Skin epidermis (tissue), 12 donors: ENCODE measurements around the gene SEPTIN12.

ENCODE experiments used
- H3K27ac ChIP-seq, 21 experiments: fragments of 200-600 bp; sonication (generic) in 11 of 21; one replicate each; pipeline ENCODE4 v1.5.0; 2020; ENCODE audit warnings: mild to moderate bottlenecking in 3 of 21, inconsistent platforms in 2 of 21, moderate library complexity in 2 of 21
- H3K4me3 ChIP-seq, 7 experiments: fragments of 200-600 bp; sonication (generic) in 2 of 7; one replicate each; pipeline ENCODE4 v1.5.0; 2020; ENCODE audit warnings: inconsistent platforms in 2 of 7, mild to moderate bottlenecking in 2 of 7, moderate library complexity in 1 of 7

SEPTIN12 gene

DNA sequence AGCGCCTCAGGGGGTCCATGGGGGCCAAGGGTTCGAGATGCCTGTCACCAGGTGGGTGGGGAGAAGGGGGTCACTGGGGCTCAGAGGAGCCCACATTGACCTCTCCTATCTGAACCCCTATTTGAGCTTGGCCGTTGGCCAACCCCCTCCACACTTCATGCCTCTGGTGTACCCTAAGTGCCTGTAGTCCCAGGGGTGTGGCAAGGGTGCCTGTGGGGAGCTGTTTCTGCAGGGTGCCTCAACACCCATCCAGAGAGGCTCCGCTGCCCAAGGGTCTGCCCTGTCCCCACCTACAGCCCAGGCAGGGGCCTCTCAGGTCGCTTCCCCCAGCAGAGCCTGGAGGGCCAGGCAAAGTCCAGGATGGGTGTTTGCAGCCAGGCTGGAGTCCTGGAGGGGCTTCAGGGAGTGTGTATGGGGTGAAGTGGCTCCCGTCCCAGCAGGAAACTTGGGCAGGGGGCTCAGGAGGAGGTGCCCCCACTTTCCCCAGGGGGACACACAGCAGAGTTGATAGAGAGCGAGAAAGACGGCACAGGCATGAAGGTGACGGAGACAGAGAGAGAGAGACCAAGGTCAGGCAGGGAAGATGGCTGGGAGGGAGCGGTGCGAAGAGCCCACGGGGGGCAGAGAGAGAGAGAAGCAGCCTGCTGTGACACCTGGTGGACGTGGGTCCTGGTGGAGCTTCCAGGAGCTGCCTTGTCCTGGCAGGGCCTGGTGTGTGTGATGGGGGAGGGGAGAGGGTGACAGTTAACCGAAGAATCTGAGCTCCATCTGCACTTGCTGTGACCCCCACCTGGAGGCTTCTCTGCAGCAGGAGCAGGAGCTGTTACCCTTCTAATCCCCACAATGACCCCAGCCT, at the start of gene SEPTIN12:
SEPTIN12 (minus strand) TSS at position 719 of the 856 bp plus-strand sequence; CDS start at position 19, 700 bp downstream.
- no peak within 1 kb of the TSS for H3K4me3 ChIP-seq
- H3K27ac ChIP-seq: no peak within 1 kb of the TSS

DNA sequence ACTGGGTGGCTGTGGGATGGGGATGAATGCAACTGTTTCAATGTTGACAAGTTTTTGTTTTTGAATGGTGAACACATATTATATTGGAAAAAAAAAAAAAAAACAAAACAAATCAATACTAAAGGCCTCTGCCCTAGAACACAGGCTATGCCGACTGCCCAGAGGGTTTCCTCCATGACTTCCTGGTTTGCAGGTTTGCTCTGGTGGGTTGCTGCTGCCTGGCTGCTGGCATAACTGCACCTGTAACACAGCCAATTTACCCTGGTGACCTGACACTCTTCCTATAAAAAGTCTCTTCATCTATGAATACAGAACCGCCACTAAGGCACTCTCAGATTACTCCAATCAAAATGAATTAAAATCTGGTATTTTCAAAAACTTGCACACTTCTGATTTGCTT, 48.6 kb upstream of the SEPTIN12 start:
- H3K4me3 ChIP-seq: no peak overlapping the region
- no peak overlapping the region for H3K27ac ChIP-seq

- H3K27ac ChIP-seq: no peak overlapping the region
- H3K4me3 ChIP-seq: no peak overlapping the region
These were observed 45.4 kb upstream of the SEPTIN12 start for GRCh38 chr16:4833584-4833983.

DNA sequence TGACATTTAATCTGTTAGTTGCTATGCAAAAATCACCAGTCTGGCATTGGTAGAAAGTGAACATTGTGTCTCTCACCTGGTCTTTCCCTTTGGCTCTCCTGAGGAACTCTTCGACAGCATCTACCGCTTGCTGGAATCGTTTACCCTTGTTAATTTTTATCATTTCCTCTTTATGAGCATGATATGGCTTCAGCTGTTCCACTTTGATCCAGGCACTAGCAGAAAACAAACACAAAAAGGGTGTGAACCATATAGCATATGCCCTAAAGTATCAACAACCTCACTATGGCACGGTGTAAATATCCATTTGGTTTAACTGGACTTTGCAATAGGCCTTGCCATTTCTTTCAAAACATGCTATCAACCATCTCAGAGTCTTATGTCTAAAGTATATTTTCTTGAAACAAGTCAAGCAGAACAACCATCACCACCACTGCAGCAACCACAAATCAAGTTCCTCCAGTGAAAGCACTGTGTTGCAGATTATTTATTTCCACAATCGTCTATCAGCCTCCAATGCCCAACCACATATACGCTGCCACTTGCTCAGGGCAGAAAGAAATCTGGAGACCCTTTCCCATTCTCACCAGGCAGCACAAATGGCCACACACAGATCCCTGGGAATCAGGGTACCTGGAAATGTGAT, 44.7 kb upstream of the SEPTIN12 start:
- no peak overlapping the region for H3K4me3 ChIP-seq
- no peak overlapping the region for H3K27ac ChIP-seq

DNA sequence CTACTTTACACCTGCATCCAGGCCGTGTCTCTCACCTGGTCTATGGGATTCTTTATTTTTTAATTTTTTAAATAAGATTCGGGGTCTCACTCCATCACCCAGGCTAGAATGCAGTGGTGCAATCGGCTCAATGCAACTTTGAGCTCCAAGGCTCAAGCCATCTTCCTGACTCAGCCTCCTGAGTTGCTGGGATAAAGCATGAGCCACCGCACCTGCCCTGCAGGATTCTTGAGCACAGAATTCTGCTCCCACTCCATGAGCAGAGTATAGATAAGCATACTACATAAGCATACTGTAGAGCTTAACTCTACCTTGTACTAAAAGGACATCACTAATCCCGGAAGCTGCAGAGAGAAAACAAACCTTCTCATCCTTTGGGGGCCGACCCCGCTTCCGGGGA, 43.5 kb upstream of the SEPTIN12 start:
- H3K27ac ChIP-seq: no peak overlapping the region

DNA sequence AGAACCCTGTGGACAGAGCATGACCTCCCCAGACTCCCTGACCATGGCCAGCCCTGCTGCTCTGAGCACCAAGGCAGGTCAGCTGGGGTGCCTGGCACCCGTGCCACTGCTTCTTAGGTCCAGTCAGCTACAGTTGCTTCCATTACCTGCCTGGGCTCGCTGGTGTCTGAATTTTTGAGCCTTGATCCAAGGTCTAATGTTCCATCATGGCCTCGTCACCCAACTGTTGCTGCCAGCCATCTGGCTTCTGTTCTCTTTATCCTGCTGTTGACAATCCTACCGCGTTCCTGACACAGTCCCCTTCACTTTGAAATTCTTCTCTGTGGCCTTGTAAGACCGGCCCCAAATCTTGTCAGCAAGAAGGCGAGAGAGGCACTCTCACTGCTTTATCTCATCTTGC, 42.3 kb upstream of the SEPTIN12 start:
- Histone ChIP-seq H3K27ac (no peak overlapping the region), H3K4me3 (no peak overlapping the region)

More for the DNA sequence above, 43.5 kb upstream of the SEPTIN12 start:
- H3K4me3 ChIP-seq: no peak overlapping the region

- no peak overlapping the region for H3K27ac ChIP-seq
These were observed 40.6 kb upstream of the SEPTIN12 start for GRCh38 chr16:4828567-4829321.

GRCh38 chr16:4826980-4827379, 38.8 kb upstream of the SEPTIN12 start:
- Histone ChIP-seq H3K4me3 (no peak overlapping the region), H3K27ac (no peak overlapping the region)

More at GRCh38 chr16:4828567-4829321, 40.6 kb upstream of the SEPTIN12 start:
- no peak overlapping the region for H3K4me3 ChIP-seq

DNA sequence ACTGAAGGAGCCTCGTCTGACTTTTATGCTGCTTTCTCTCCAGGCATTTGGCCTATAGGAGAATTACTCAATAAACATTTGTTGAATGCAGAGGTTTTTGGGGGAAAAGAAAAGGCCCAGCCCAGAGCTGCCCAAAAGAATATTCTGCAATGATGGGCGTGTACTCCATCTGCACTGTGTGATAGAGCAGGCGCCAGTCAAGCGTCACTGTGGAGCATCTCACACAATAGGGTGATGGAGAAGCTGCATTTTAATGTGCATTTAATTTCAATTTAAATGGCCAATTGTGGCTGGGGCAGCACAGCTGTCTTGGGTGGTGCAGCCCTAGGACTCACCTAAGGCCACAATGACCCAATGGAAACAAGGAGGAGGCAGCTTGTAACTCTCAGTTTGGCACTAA, 38.4 kb upstream of the SEPTIN12 start:
- no peak overlapping the region for H3K27ac ChIP-seq

DNA sequence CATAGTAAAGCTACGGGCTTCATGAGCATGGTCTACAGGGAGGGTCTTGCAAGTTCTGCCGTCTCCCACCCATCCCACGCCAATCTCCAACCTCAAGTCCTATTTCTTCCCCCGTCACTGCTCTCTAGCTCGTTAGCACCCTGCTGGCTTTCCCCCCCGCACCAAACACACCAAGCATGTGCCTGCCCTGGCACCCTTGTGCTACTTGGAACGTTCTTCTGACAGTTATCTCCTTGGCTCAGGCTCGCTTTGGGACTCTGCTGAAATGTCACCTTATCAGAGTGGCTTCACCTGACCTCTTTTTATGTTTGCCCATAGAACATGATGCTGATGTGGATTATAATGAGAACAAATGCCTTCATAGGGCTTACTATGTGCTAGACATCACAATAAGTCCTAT, 37.1 kb upstream of the SEPTIN12 start:
- no peak overlapping the region for H3K27ac ChIP-seq
- no peak overlapping the region for H3K4me3 ChIP-seq

More for the DNA sequence above, 38.4 kb upstream of the SEPTIN12 start:
- no peak overlapping the region for H3K4me3 ChIP-seq

- no peak overlapping the region for H3K27ac ChIP-seq
- H3K4me3 ChIP-seq: no peak overlapping the region
These were observed 32.5 kb upstream of the SEPTIN12 start for GRCh38 chr16:4820652-4821051.

GRCh38 chr16:4814542-4815173, 26.5 kb upstream of the SEPTIN12 start:
- no peak overlapping the region for H3K4me3 ChIP-seq
- H3K27ac ChIP-seq: no peak overlapping the region

DNA sequence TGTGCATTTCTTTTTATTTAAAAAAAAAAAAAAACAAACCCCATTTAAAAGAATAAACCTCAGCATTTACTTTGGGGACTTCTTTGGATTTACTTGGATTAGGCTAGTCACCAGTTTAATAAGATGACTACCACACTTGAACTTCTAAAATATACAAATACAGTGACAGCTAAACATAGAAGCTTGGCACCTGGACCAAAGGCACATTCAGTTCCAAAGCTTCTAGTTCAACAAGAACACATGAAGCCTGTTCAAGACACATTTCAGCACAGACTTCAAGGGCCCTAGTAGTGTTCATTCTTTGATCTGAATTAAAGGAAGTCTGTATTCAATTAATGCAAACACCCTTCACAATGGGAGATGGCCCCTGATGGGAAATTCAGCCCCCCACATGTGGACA, 25.9 kb upstream of the SEPTIN12 start:
- no peak overlapping the region for H3K27ac ChIP-seq
- H3K4me3 ChIP-seq: no peak overlapping the region

DNA sequence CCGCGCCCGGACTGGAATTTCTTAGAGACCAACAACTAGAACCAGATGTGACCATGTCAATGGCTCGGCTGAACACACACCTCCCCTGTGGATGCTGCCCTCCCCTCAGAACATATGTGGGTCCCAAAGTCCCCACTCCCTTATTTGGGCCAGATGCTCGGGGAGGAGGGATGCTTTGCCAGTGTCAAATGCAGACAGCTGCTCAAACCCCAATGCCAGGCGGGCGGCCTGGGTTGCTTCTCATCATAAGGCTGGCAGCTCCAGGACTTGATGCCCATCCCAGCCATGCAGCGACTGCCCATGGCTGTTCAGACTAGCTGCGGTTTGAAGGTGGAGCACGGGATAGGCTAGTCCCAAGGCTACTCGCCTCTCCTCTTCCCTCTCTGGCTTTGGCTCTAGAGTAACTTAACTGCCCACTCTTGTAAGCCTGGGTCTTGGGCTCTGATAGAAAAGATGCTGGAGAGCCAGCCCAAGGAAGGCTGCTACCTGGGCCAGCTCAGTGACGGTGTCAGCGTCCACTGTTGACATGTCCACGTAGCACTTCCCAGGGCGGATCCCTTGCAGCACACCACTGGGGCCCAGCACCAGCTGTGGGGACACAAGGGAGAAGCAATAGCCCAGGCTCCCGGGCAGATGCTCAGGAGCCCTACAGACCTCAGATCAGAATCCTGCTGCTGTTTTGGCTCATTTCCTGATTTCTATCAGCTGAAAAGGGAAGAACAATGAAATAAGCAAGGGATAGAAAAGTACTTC, 25.3 kb upstream of the SEPTIN12 start:
- H3K4me3 ChIP-seq: no peak overlapping the region
- H3K27ac ChIP-seq: no peak overlapping the region

GRCh38 chr16:4811773-4812172, 23.6 kb upstream of the SEPTIN12 start:
- Histone ChIP-seq H3K27ac (no peak overlapping the region), H3K4me3 (no peak overlapping the region)

DNA sequence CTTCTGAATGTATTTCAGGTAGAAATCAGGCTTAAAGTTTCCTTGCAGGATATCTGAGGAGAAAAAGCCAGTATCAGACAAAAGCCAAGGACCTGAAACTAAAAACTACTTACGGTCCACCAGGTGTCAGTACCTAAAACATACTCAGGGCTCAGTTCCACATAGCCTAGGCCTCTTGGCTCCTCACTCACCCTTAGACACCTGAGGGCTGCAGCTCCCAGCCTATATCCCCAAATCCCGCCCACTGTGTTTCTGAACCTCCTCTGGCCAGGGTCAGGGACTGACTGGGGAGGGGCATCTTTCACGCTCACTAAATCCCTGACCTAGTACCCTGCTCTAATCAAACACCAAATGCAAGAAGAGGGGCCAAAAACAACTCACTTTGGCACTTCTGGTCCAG, 23.1 kb upstream of the SEPTIN12 start:
- no peak overlapping the region for H3K4me3 ChIP-seq
- H3K27ac ChIP-seq: no peak overlapping the region

GRCh38 chr16:4806280-4806679, 18.1 kb upstream of the SEPTIN12 start:
- H3K27ac ChIP-seq: no peak overlapping the region
- H3K4me3 ChIP-seq: no peak overlapping the region

DNA sequence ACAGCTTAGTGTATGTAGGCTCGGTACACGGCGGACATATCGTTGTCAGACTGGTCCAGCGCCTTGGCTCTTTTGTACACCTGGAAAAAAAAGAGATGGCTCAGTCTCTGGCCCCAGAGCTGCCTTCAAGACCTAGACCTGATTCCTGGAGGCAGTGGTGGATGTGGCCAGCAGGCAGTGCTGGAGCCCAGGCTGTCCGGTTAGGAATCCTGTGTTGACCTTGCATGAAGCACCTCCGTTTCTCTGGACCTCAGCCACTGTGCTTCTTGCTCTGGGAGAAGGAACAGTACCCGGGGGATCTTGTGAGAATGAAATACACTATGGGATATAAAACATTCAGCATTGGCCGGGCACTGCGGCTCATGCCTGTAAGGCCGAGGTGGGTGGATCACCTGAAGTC, 17.1 kb upstream of the SEPTIN12 start:
- Histone ChIP-seq H3K27ac (no peak overlapping the region), H3K4me3 (no peak overlapping the region)
